H1 (cell line): ENCODE results near the gene CD200R1L. TPM values are rescaled to one million over a fixed set of nuclear protein-coding genes. Genes with fewer than 3 reads are reported as not detected.

Experiments
- CTCF ChIA-PET: fragments of 300-600 bp; sonication (Branson Sonifier 250); formaldehyde crosslinking; loops from one replicate; lab custom pipeline; 2021; ENCODE audit not compliant: partially characterized antibody; lab: Charles Lee
- POLR2A ChIA-PET: fragments of 300-600 bp; sonication (Branson Sonifier 250); formaldehyde crosslinking; loops from one replicate; lab custom pipeline; 2021; ENCODE audit warnings: inconsistent platforms; ENCODE audit not compliant: partially characterized antibody; lab: Charles Lee
- DNase-seq, 2 experiments: peaks; one replicate each; pipeline versions ENCODE4 v3.0.0 to v3.0.0-alpha.2; 2010 to 2022; ENCODE audit warnings: low spot score in 2 of 2, low read depth in 1 of 2, mixed read lengths in 1 of 2
- FAIRE-seq: peaks from 2 replicates; lab custom pipeline; 2011; peaks lifted over from hg19 to GRCh38; lab: Jason Lieb, UNC
- H2AFZ ChIP-seq: 2 replicates; pipeline ENCODE4 v1.8.1; 2012; ENCODE audit warnings: low read length, inconsistent platforms
- H2AK5ac ChIP-seq: 2 replicates; pipeline ENCODE4 v1.6.1; 2013; ENCODE audit warnings: low read depth, low read length
- H2BK120ac ChIP-seq: replicated peaks from 2 replicates; pipeline ENCODE3; 2013; ENCODE audit warnings: low read depth, low read length, inconsistent platforms
- H2BK12ac ChIP-seq: 2 replicates; pipeline ENCODE4 v1.6.1; 2013; ENCODE audit warnings: low read depth, low read length
- H2BK15ac ChIP-seq: 2 replicates; pipeline ENCODE4 v1.6.1; 2013; ENCODE audit warnings: low read length
- H2BK20ac ChIP-seq: 2 replicates; pipeline ENCODE4 v1.6.1; 2013; ENCODE audit warnings: low read length
- H2BK5ac ChIP-seq: 2 replicates; pipeline ENCODE4 v1.6.1; 2013; ENCODE audit warnings: low read depth, low read length
- H3K14ac ChIP-seq: 2 replicates; pipeline ENCODE4 v1.6.1; 2013; ENCODE audit warnings: inconsistent platforms; ENCODE audit not compliant: insufficient read length
- H3K18ac ChIP-seq: 2 replicates; pipeline ENCODE4 v1.6.1; 2013; ENCODE audit warnings: low read length; ENCODE audit errors: extremely low read depth
- H3K23ac ChIP-seq: 2 replicates; pipeline ENCODE4 v1.6.1; 2013; ENCODE audit warnings: inconsistent platforms; ENCODE audit not compliant: insufficient read length
- H3K23me2 ChIP-seq: 2 replicates; pipeline ENCODE4 v1.6.1; 2013; ENCODE audit warnings: low read depth, low read length
- H3K27ac ChIP-seq: 2 replicates; pipeline ENCODE4 v1.6.1; 2011; ENCODE audit warnings: low read depth, low read length, inconsistent platforms
- H3K27me3 ChIP-seq, 4 experiments: replicated peaks in 1 of 4; 1 replicate in 1 of 4; 2 replicates in 3 of 4; pipeline versions ENCODE4 v1.6.1 to v1.8.1; 2011 to 2013; ENCODE audit warnings: low read length in 3 of 4, mild to moderate bottlenecking in 3 of 4, inconsistent platforms in 2 of 4, mixed read lengths in 2 of 4, moderate library complexity in 1 of 4; ENCODE audit not compliant: control insufficient read depth in 3 of 4, insufficient read depth in 3 of 4; ENCODE audit errors: extremely low read depth in 1 of 4
- H3K36me3 ChIP-seq, 4 experiments: 2 replicates each; pipeline versions ENCODE4 v1.6.1 to v1.8.1; 2011 to 2013; ENCODE audit warnings: mild to moderate bottlenecking in 4 of 4, low read length in 3 of 4, moderate library complexity in 2 of 4, control low read depth in 1 of 4, inconsistent platforms in 1 of 4; ENCODE audit not compliant: insufficient read depth in 4 of 4, control insufficient read depth in 2 of 4
- H3K4ac ChIP-seq: replicated peaks from 2 replicates; pipeline ENCODE3; 2013; ENCODE audit warnings: low read length, low read depth, mixed read lengths, inconsistent platforms; ENCODE audit not compliant: insufficient read length
- H3K4me1 ChIP-seq, 4 experiments: replicated peaks in 1 of 4; 1 replicate in 1 of 4; 2 replicates in 3 of 4; pipeline versions ENCODE4 v1.6.1 to v1.8.1; 2011 to 2013; ENCODE audit warnings: low read length in 3 of 4, inconsistent platforms in 2 of 4, mixed read lengths in 1 of 4; ENCODE audit not compliant: insufficient read depth in 4 of 4, control insufficient read depth in 3 of 4
- H3K4me2 ChIP-seq, 2 experiments: 2 replicates each; pipeline versions ENCODE4 v1.6.1 to v1.8.1; 2011 to 2013; ENCODE audit warnings: low read depth in 2 of 2, low read length in 2 of 2, control low read depth in 1 of 2, inconsistent platforms in 1 of 2, mild to moderate bottlenecking in 1 of 2; ENCODE audit not compliant: insufficient read depth in 1 of 2
- H3K4me3 ChIP-seq, 4 experiments: fragments of 200-600, 300-600 bp in 1 of 4; sonication (generic), shearing (Covaris generic), sonication (Bioruptor Twin) in 1 of 4; 2 replicates each; pipeline versions ENCODE4 v1.5.1 to v1.8.1; 2011 to 2016; ENCODE audit warnings: low read length in 4 of 4, low read depth in 3 of 4, control low read depth in 2 of 4, inconsistent platforms in 2 of 4, mild to moderate bottlenecking in 2 of 4, mixed read lengths in 1 of 4, moderate library complexity in 1 of 4; ENCODE audit not compliant: insufficient read depth in 2 of 4; ENCODE audit errors: extremely low read depth in 1 of 4
- H3K56ac ChIP-seq: replicated peaks from 2 replicates; pipeline ENCODE3; 2013; ENCODE audit warnings: low read depth, mild to moderate bottlenecking, mixed read lengths, low read length, inconsistent platforms; ENCODE audit not compliant: insufficient read length
- H3K79me1 ChIP-seq: 2 replicates; pipeline ENCODE4 v1.6.1; 2013; ENCODE audit warnings: low read depth, low read length, control low read depth
- H3K79me2 ChIP-seq, 2 experiments: 2 replicates each; pipeline versions ENCODE4 v1.6.1 to v1.8.1; 2012 to 2013; ENCODE audit warnings: low read length in 2 of 2, mild to moderate bottlenecking in 2 of 2, inconsistent platforms in 1 of 2; ENCODE audit not compliant: insufficient read depth in 2 of 2, control insufficient read depth in 1 of 2
- H3K9ac ChIP-seq, 4 experiments: replicated peaks in 1 of 4; 1 replicate in 1 of 4; 2 replicates in 3 of 4; pipeline versions ENCODE4 v1.6.1 to v1.8.1; 2011 to 2013; ENCODE audit warnings: low read depth in 3 of 4, low read length in 3 of 4, control low read depth in 2 of 4, mild to moderate bottlenecking in 2 of 4, moderate library complexity in 2 of 4, inconsistent platforms in 1 of 4; ENCODE audit errors: extremely low read depth in 1 of 4
- H3K9me3 ChIP-seq, 2 experiments: 2 replicates each; pipeline versions ENCODE4 v1.6.1 to v1.8.1; 2012 to 2013; ENCODE audit warnings: mild to moderate bottlenecking in 2 of 2, moderate library complexity in 2 of 2, control low read depth in 1 of 2, inconsistent platforms in 1 of 2, low read depth in 1 of 2, low read length in 1 of 2, mixed read lengths in 1 of 2; ENCODE audit not compliant: insufficient read depth in 2 of 2
- H4K20me1 ChIP-seq, 2 experiments: replicated peaks in 1 of 2; 2 replicates each; pipeline versions ENCODE3 to v1.8.1; 2011 to 2013; ENCODE audit warnings: inconsistent platforms in 2 of 2, low read length in 2 of 2, mild to moderate bottlenecking in 1 of 2; ENCODE audit not compliant: insufficient read depth in 2 of 2, control insufficient read depth in 1 of 2
- H4K5ac ChIP-seq: 2 replicates; pipeline ENCODE4 v1.6.1; 2013; ENCODE audit warnings: low read length, low read depth, mixed read lengths, inconsistent platforms; ENCODE audit not compliant: insufficient read length
- H4K8ac ChIP-seq: 2 replicates; pipeline ENCODE4 v1.8.0; 2013; ENCODE audit warnings: mild to moderate bottlenecking, moderate library complexity, low read length, inconsistent platforms; ENCODE audit not compliant: insufficient read depth; ENCODE audit errors: extremely low read depth
- H4K91ac ChIP-seq: replicated peaks from 2 replicates; pipeline ENCODE3; 2013; ENCODE audit warnings: low read length, mixed read lengths, inconsistent platforms; ENCODE audit not compliant: insufficient read length
- ATF3 ChIP-seq: IDR thresholded peaks from 2 replicates; pipeline ENCODE4 v1.6.1; 2011; ENCODE audit warnings: low read depth, mild to moderate bottlenecking, low read length; ENCODE audit not compliant: insufficient read depth
- CREB1 ChIP-seq: IDR thresholded peaks from 2 replicates; pipeline ENCODE4 v1.6.1; 2012; ENCODE audit warnings: inconsistent platforms
- E2F6 ChIP-seq: IDR thresholded peaks from 2 replicates; pipeline ENCODE4 v1.6.1; 2012; ENCODE audit warnings: inconsistent platforms
- MAFK ChIP-seq: IDR thresholded peaks from 2 replicates; pipeline ENCODE4 v1.6.1; 2012; ENCODE audit warnings: low read depth, mild to moderate bottlenecking, improper control_type of control experiment, low read length
- RFX5 ChIP-seq: IDR thresholded peaks from 2 replicates; pipeline ENCODE4 v1.6.1; 2011; ENCODE audit warnings: low read depth, low read length, improper control_type of control experiment, borderline replicate concordance
- SRF ChIP-seq: IDR thresholded peaks from 2 replicates; pipeline ENCODE4 v1.6.1; 2011; ENCODE audit warnings: mild to moderate bottlenecking, low read depth, low read length, moderate library complexity
- WGBS, 2 experiments: shearing (Covaris generic) in 1 of 2; methylation state at CpG; one replicate each; pipeline versions ENCODE4 v1.1.6 to v1.1.7; 2013 to 2015; ENCODE audit warnings: low lambda C conversion rate in 2 of 2, mixed read lengths in 2 of 2, inconsistent platforms in 1 of 2, low coverage in 1 of 2, missing lambda C conversion rate in 1 of 2; ENCODE audit not compliant: insufficient replicate concordance in 2 of 2, insufficient coverage in 1 of 2, insufficient read length in 1 of 2; ENCODE audit errors: extremely low coverage in 1 of 2, missing lambda C conversion rate in 1 of 2; 5-methylcytosine and 5-hydroxymethylcytosine counted together
- polyA plus RNA-seq, 7 experiments: library from polyadenylated mRNA; depleted of rRNA in 3 of 7; stranded (reverse) in 5 of 7; unstranded in 2 of 7; fragments of >200 nt in 5 of 7; fragments of 200-250 nt in 2 of 7; gene quantifications; 1 replicate in 5 of 7; 2 replicates in 1 of 7; 4 replicates in 1 of 7; pipeline versions ENCODE4 v1.2.1 to v1.2.3, GENCODE V29; 2011 to 2013; ENCODE audit warnings: missing spikeins in 2 of 7, mixed read lengths in 2 of 7
- total RNA-seq: library from RNA; stranded (reverse); fragmentation: NEBNext Ultra II Directional; extraction: Animal tissue kit (Norgen Biotek cat#: 25700); gene quantifications from 2 replicates; pipeline ENCODE4 v1.2.1, GENCODE V29; 2021

Gene CD200R1L
- total and polyA plus RNA-seq, 2 of the 8 experiments (the other 6 are each of a cell fraction or from before 2014, with no cell fraction given) = not detected

- Histone ChIP-seq H3K4me1 (no peaks in the 10 kb centered on the region), H3K79me1 (no peaks in the 10 kb centered on the region), H2BK12ac (no peak overlapping the region), H3K4ac (no peak overlapping the region), H3K27me3 (no peaks in the 10 kb centered on the region), H3K4me3 (no peak overlapping the region), H2BK5ac (no peak overlapping the region), H3K56ac (no peak overlapping the region), H4K91ac (no peak overlapping the region), H2BK120ac (no peak overlapping the region), H3K23me2 (no peaks in the 10 kb centered on the region; the same call in 1 of the 2 replicates), H4K20me1 (no peaks in the 10 kb centered on the region), H2AK5ac (no peak overlapping the region), H3K36me3 (no peaks in the 10 kb centered on the region), H3K18ac (no peak overlapping the region), H2BK20ac (no peak overlapping the region), H3K79me2 (no peaks in the 10 kb centered on the region), H3K9ac (no peak overlapping the region), H3K23ac (no peak overlapping the region), H4K8ac (no peak overlapping the region), H4K5ac (no peak overlapping the region), H3K9me3 (no peaks in the 10 kb centered on the region), H2AFZ (no peak overlapping the region), H3K14ac (no peak overlapping the region), H3K4me2 (no peak overlapping the region), H3K27ac (no peak overlapping the region), H2BK15ac (no peak overlapping the region)
- ChIA-PET CTCF (interaction anchor here (1.1 to 1.6 kb wide), 2 partner anchors 22 to 46 kb away, joined by 4 read pairs; no protein-coding TSS in a partner anchor), POLR2A (interaction anchor here (1.1 kb wide), 1 partner anchor 10 kb away, joined by 3 read pairs; no protein-coding TSS in a partner anchor)
- no peak for FAIRE-seq
- no peak for DNase-seq
- 92% methylated on average over 1 of the region's 1 CpG; no CpG with 5 or more reads in 1 of the 2 experiments for WGBS, 2 experiments
- TF ChIP-seq SRF = no peak
- no peak for TF ChIP-seq MAFK
- no peak for TF ChIP-seq RFX5
- no peak for TF ChIP-seq E2F6
- no peak for TF ChIP-seq CREB1
- no peak for TF ChIP-seq ATF3
Observed at GRCh38 chr3:112781599-112781998, 65.1 kb downstream of the CD200R1L start.
